HG03135 (cell line): ENCODE results near the gene TCP11X2.
"Not testable (repeated sequence)": the region's sequence is repeated elsewhere in the genome, so short reads cannot be mapped to it uniquely, and the experiment has no call there.

ENCODE experiments used
- ATAC-seq: cut with Tn5 transposase; IDR thresholded peaks from one replicate; pipeline ENCODE4 v1.9.1; 2021; ENCODE audit warnings: mild to moderate bottlenecking, moderate library complexity; ENCODE audit not compliant: unreplicated experiment

Gene TCP11X2

GRCh38 chrX:102471762-102472220 lies at the start of gene TCP11X2:
TCP11X2 (minus strand) TSS chrX:102471812.
- ATAC-seq, result not testable (repeated sequence)

- ATAC-seq, result no peak
Measured at GRCh38 chrX:102517326-102517725, 45.7 kb upstream of the TCP11X2 start.

DNA sequence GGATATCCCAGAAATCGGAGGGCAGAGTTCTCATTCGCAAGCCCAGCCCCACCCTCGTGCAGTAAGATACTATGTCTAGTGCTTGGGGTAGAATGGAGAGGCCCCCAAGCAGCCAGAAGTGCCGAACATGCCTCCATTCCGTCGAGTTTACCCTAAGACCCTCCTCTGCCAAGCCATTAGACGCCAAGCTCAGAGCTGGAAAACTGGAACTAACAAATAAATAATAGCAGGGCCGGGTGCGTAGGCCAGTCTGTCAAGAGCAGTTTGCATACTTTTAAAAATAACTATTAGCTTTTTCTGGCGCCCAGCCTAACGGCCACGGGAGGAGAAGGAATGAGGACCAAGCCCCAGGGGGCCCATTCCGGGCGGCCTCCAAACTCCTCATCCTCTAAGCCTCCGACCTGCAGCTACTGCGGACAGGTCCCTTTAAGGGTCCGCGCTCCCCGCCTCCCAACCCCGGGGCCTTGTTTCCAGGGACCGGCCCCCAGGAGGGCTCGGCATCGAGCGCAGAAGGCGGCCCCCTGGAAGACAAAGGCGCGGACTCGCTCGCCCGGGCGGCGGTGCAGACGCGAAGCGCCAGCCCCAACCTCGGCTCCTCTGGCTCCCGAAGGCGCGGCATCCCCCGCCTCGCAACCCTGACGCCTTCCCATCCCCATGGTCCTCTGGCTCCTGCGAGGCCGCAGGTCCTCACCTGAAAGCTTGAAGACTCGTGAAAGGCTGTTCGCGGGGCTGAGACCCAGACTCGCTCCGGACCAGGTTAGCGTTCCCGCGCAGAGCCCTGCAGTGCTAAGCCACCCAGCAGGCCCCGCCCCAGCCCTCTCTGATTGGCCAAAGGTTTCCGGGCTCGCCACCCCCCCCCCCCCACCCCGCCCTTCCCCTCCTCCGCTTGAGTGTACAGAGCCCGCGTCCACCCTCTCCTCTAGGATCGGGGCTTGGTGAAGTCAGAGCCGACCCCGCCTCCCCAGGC lies 44.6 kb upstream of the TCP11X2 start, which contains the start of gene TMSB15A:
TSS of gene TMSB15A (minus strand) at position 765 of the 967 bp plus-strand sequence.
- no peak for ATAC-seq

DNA sequence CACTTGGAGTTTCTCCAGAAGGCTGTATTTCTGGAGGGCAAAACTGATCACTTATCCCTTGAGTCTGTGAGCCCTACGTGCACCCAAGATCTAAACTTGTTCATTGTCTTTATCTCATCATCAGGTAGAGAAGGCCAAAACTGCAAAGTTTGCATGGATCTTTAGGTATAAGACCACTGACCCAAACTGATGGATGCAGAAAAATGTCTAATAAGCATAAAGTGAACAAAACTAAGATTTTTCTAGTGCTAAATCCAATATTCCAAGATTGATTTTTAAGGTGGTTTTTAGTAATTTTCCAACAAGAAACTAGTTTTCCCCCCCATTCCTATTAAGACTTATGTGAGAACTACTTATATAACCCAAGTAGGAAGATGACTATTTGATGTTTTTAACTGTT lies 42.9 kb upstream of the TCP11X2 start:
- ATAC-seq, result no peak

DNA sequence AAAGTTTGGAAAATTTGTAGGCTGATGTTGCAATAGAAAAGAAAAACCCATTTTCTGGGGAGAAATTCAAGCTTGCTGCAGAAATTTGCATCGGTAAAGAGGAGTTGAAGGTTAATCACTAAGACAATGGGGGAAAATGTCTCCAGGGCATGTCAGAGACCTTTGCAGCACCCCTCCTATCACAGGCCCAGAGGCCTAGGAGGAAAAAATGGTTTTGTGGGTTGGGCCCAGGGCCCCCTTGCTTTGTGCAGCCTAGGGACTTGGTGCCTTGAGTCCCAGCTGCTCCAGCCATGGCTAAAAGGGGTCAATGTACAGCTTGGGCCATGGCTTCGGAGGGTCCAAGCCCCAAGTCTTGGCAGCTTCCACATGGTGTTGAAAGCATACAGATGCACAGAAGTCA lies 27.1 kb upstream of the TCP11X2 start:
- no peak for ATAC-seq

DNA sequence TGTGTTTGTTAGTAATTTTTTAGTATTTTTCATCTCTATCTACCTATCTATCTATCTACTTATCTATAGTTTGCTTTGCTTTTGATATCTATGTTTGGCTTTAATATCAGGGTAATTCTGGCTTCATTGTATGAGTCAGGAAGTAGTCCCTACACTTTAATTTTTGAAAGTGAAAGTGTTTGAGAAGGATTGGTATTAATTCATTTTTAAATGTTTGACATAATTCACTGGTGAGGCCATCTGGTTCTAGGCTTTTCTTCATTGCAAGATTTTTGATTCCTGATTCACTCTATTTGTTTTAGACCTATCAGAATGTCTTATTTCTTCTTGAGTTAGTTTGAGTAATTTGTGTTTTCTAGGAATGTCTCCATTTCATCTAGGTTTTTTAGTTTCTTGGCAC lies 20.2 kb upstream of the TCP11X2 start:
- ATAC-seq, result no peak

DNA sequence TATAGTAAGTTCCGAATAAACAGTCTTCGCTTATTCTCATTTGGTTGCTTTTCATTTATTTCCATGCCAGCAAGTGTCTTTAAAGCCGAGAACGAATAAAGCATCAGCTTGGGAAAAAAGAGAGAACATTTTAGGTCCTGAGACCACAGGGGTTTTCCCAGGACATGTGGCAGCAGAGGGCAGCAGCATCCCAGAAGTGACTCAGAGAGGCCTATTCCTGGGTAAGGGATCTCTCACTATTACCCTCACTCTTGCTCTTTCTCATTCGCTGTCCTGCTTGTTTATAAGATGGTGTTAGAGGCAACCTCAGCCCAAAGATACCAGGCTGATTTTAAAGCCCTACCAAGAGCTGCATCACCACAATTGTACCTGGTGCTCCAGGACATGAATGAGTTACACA lies 7.2 kb upstream of the TCP11X2 start:
- not testable (repeated sequence) for ATAC-seq

GRCh38 chrX:102470215-102470614 lies 1.4 kb downstream of the TCP11X2 start:
- ATAC-seq, result not testable (repeated sequence)

DNA sequence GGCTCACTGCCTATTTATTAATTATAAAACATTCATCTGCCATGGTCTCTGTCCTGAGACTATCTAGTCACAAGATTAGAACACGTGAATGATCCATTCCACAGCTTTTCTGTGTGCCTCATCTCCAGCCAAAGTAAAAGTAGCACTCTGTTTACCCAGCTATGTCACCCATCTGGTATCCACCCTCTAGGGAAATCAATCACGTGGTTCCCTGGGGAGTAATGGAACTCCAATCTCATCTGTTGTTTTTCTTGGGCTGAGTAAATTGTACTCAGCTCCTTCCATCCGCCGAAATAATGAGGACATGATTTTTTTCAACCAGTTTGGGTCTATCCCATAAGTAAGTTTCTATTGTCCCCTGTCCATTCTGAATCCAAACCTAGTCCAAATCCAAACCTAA lies 13.0 kb downstream of the TCP11X2 start:
- not testable (repeated sequence) for ATAC-seq

- not testable (repeated sequence) for ATAC-seq
Measured at GRCh38 chrX:102439908-102440307, 31.7 kb downstream of the TCP11X2 start, which contains the start of gene NXF2B. NXF2B (minus strand) TSS chrX:102440008; CDS start chrX:102380036, 59,972 bp downstream.

GRCh38 chrX:102414493-102414892 lies 57.1 kb downstream of the TCP11X2 start:
- ATAC-seq, result not testable (repeated sequence)
